DMS 273 treated with DMSO at 0.1 percent for 48 hours (cell line): ENCODE data around the gene SAFB2.

Source experiments
- DNase-seq: peaks from one replicate; lab custom pipeline; 2025; lab: John Stamatoyannopoulos, UW

SAFB2 gene

GRCh38 chr19:5579697-5580096 lies 42.9 kb downstream of the SAFB2 start:
- DNase-seq: no peak

GRCh38 chr19:5579286-5579685 lies 43.3 kb downstream of the SAFB2 start:
- DNase-seq: no peak

GRCh38 chr19:5578097-5578846 lies 44.3 kb downstream of the SAFB2 start:
- peak; percentile 22 for DNase-seq

GRCh38 chr19:5575590-5575989 lies 47.0 kb downstream of the SAFB2 start:
- DNase-seq: no peak

- DNase-seq: no peak
Observed at GRCh38 chr19:5572556-5573286, 49.9 kb downstream of the SAFB2 start.

- DNase-seq: no peak
Observed at GRCh38 chr19:5571777-5572176, 50.8 kb downstream of the SAFB2 start.

GRCh38 chr19:5567970-5568407 lies 54.6 kb downstream of the SAFB2 start:
- DNase-seq: no peak

GRCh38 chr19:5567360-5567969 lies 55.1 kb downstream of the SAFB2 start, which contains the start of gene TINCR:
TSS of gene TINCR (minus strand) at chr19:5567953.
- no peak for DNase-seq

- DNase-seq: no peak
Observed at GRCh38 chr19:5564930-5565329, 57.6 kb downstream of the SAFB2 start.

- no peak for DNase-seq
Observed at GRCh38 chr19:5563935-5564612, 58.5 kb downstream of the SAFB2 start.

GRCh38 chr19:5563008-5563431 lies 59.6 kb downstream of the SAFB2 start:
- no peak for DNase-seq

GRCh38 chr19:5562280-5562679 lies 60.3 kb downstream of the SAFB2 start:
- DNase-seq: no peak

- DNase-seq: no peak
Observed at GRCh38 chr19:5561559-5561958, 61.0 kb downstream of the SAFB2 start.

- no peak for DNase-seq
Observed at GRCh38 chr19:5560156-5560555, 62.4 kb downstream of the SAFB2 start.

GRCh38 chr19:5559804-5560133 lies 62.8 kb downstream of the SAFB2 start:
- no peak for DNase-seq

- no peak for DNase-seq
Observed at GRCh38 chr19:5558101-5558621, 64.4 kb downstream of the SAFB2 start.

GRCh38 chr19:5557691-5558090 lies 64.9 kb downstream of the SAFB2 start:
- no peak for DNase-seq

GRCh38 chr19:5554828-5555227 lies 67.7 kb downstream of the SAFB2 start:
- no peak for DNase-seq

- peak; percentile 43 for DNase-seq
Observed at GRCh38 chr19:5553892-5554291, 68.7 kb downstream of the SAFB2 start.

- peak; percentile 64 for DNase-seq
Observed at GRCh38 chr19:5547881-5548280, 74.7 kb downstream of the SAFB2 start.

- no peak for DNase-seq
Observed at GRCh38 chr19:5545984-5546383, 76.6 kb downstream of the SAFB2 start.

- no peak for DNase-seq
Observed at GRCh38 chr19:5545051-5545450, 77.5 kb downstream of the SAFB2 start.
